ENCODE results near the gene GRM4.

DNA sequence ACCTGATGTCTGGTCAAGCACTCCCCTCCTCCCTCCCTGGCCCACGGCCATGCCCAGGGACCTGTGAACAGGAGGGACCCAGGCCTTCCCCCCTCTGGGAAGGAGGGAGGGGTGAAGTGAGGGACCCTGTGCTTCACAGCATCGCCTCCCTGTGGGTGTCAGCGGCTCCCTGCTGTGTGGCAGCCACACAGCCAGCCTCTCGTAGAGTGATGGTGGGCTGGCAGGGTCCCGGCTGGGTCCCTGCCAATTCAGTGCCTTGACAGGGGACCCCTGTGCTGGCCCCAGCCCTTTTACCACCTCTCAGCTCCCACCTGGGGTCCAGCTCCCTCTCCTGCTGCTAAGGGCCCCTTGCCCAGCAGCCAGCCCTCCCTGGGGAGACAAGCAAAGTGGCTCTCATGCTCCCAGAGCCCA is 31.3 kb upstream of the GRM4 start:
- TF ChIP-seq, protein P1, sequence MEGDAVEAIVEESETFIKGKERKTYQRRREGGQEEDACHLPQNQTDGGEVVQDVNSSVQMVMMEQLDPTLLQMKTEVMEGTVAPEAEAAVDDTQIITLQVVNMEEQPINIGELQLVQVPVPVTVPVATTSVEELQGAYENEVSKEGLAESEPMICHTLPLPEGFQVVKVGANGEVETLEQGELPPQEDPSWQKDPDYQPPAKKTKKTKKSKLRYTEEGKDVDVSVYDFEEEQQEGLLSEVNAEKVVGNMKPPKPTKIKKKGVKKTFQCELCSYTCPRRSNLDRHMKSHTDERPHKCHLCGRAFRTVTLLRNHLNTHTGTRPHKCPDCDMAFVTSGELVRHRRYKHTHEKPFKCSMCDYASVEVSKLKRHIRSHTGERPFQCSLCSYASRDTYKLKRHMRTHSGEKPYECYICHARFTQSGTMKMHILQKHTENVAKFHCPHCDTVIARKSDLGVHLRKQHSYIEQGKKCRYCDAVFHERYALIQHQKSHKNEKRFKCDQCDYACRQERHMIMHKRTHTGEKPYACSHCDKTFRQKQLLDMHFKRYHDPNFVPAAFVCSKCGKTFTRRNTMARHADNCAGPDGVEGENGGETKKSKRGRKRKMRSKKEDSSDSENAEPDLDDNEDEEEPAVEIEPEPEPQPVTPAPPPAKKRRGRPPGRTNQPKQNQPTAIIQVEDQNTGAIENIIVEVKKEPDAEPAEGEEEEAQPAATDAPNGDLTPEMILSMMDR (IDR thresholded peaks at IDR 0.05; ENCODE audit: low read depth, low read length): no peak
- TF ChIP-seq POLR2A (IDR thresholded peaks at IDR 0.05; ENCODE audit: extremely low read depth, insufficient read length) (no peak), MYC (IDR thresholded peaks at IDR 0.05; ENCODE audit: low read depth, low read length) (no peak)
- TF ChIP-seq, protein P2, sequence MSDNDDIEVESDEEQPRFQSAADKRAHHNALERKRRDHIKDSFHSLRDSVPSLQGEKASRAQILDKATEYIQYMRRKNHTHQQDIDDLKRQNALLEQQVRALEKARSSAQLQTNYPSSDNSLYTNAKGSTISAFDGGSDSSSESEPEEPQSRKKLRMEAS (IDR thresholded peaks at IDR 0.05; ENCODE audit: low read depth, low read length): no peak

Measured in NB4 (cell line).